MCF 10A (cell line): ENCODE measurements around the gene ZNRF4. TPM values are rescaled to one million over a fixed set of nuclear protein-coding genes. Genes with fewer than 3 reads are reported as not detected.

ENCODE experiments used
- BruUV-seq: library from RNA; stranded (reverse); fragments of 400-500 nt; replicated peaks from 2 replicates; lab custom pipeline; 2021; lab: Mats Ljungman, UMichigan
- CTCF ChIA-PET: fragments of 300-600 bp; sonication (Branson Sonifier 250); formaldehyde crosslinking; extraction: SDS; loops from one replicate; lab custom pipeline; 2021; ENCODE audit warnings: antibody characterized with exemption, inconsistent platforms; lab: Yijun Ruan, JAX
- POLR2A ChIA-PET: fragments of 300-600, 350-650 bp; sonication (Branson Sonifier 250); formaldehyde crosslinking; extraction: SDS; loops from one replicate; lab custom pipeline; 2020; ENCODE audit warnings: antibody characterized with exemption, inconsistent platforms; lab: Yijun Ruan, JAX
- DNase-seq: peaks from one replicate; pipeline ENCODE4 v3.0.0-alpha.2; 2018; ENCODE audit not compliant: unreplicated experiment
- H3K27ac Mint-ChIP-seq: one replicate; pipeline ENCODE4 v1.8.0; 2022; ENCODE audit warnings: mild to moderate bottlenecking, low read depth, mixed read lengths; ENCODE audit not compliant: unreplicated experiment
- H3K27me3 Mint-ChIP-seq: one replicate; pipeline ENCODE4 v1.8.0; 2022; ENCODE audit warnings: mixed read lengths; ENCODE audit not compliant: insufficient read depth, unreplicated experiment
- H3K36me3 Mint-ChIP-seq: one replicate; pipeline ENCODE4 v1.8.0; 2022; ENCODE audit warnings: mild to moderate bottlenecking, moderate library complexity, mixed read lengths; ENCODE audit not compliant: insufficient read depth, unreplicated experiment
- H3K4me1 Mint-ChIP-seq: one replicate; pipeline ENCODE4 v1.8.0; 2022; ENCODE audit warnings: mixed read lengths; ENCODE audit not compliant: insufficient read depth, unreplicated experiment
- H3K4me3 Mint-ChIP-seq: one replicate; pipeline ENCODE4 v1.8.0; 2022; ENCODE audit warnings: mild to moderate bottlenecking, moderate library complexity, mixed read lengths; ENCODE audit not compliant: unreplicated experiment
- H3K9me3 Mint-ChIP-seq: one replicate; pipeline ENCODE4 v1.8.0; 2022; ENCODE audit warnings: mixed read lengths; ENCODE audit not compliant: unreplicated experiment
- CTCF ChIP-seq: fragments of 200-600 bp; IDR thresholded peaks from one replicate; pipeline ENCODE4 v1.8.0; 2022; ENCODE audit warnings: antibody characterized with exemption, mild to moderate bottlenecking; ENCODE audit not compliant: unreplicated experiment
- intact Hi-C: fragments of 100-400 bp; cut with micrococcal nuclease; formaldehyde crosslinking; loops from 2 replicates; pipeline ENCODE4 v1.14.1; 2022
- total RNA-seq: library from RNA; stranded (reverse); gene quantifications from 2 replicates; pipeline ENCODE4 v1.2.3, GENCODE V29; 2022

ZNRF4 gene
- total RNA-seq, 1 experiment from 2014 or later = not detected

GRCh38 chr19:5466072-5466471 lies 10.9 kb downstream of the ZNRF4 start:
- H3K27me3 Mint-ChIP-seq = peaks cover 35% of the 10 kb centered on the region
- no peak overlapping the region for H3K27ac Mint-ChIP-seq
- DNase-seq = no peak
- peaks cover 15% of the 10 kb centered on the region for H3K4me1 Mint-ChIP-seq
- H3K9me3 Mint-ChIP-seq = no peaks in the 10 kb centered on the region
- no TSS peak for BruUV-seq
- TF ChIP-seq CTCF = no peak
- CTCF ChIA-PET = interaction anchor here (0.5 to 0.7 kb wide), 2 partner anchors 13 to 229 kb away, joined by 3 read pairs; no protein-coding TSS in a partner anchor
- no peaks in the 10 kb centered on the region for H3K36me3 Mint-ChIP-seq
- no peak overlapping the region for H3K4me3 Mint-ChIP-seq
- POLR2A ChIA-PET = interaction anchor here (0.7 to 1.1 kb wide), 2 partner anchors 9 to 21 kb away, joined by 3 read pairs; no protein-coding TSS in a partner anchor
- intact Hi-C loops = no loop called here

- H3K4me1 Mint-ChIP-seq = peaks cover 15% of the 10 kb centered on the region
- no peaks in the 10 kb centered on the region for H3K9me3 Mint-ChIP-seq
- ChIA-PET POLR2A (interaction anchor here (0.7 to 1.1 kb wide), 2 partner anchors 9 to 20 kb away, joined by 3 read pairs; no protein-coding TSS in a partner anchor), CTCF (interaction anchor here (0.6 kb wide), 1 partner anchor 57 kb away, joined by 3 read pairs; no protein-coding TSS in a partner anchor)
- H3K36me3 Mint-ChIP-seq = no peaks in the 10 kb centered on the region
- peak overlapping the region; percentile 10 for H3K27ac Mint-ChIP-seq
- H3K4me3 Mint-ChIP-seq = no peak overlapping the region
- BruUV-seq = no TSS peak
- peaks cover 35% of the 10 kb centered on the region for H3K27me3 Mint-ChIP-seq
- peak; percentile 70 for DNase-seq
- no peak for TF ChIP-seq CTCF
- intact Hi-C loops = no loop called here
These were observed 11.6 kb downstream of the ZNRF4 start for GRCh38 chr19:5466814-5467291.

GRCh38 chr19:5470264-5470671 lies 15.1 kb downstream of the ZNRF4 start:
- ChIA-PET POLR2A (interaction anchor here (1.1 kb wide), 1 partner anchor 48 kb away, joined by 3 read pairs; no protein-coding TSS in a partner anchor), CTCF (interaction anchor here (0.6 to 0.7 kb wide), 2 partner anchors 64 to 923 kb away, joined by 3 to 4 read pairs; no protein-coding TSS in a partner anchor)
- H3K36me3 Mint-ChIP-seq = no peaks in the 10 kb centered on the region
- H3K4me3 Mint-ChIP-seq = no peak overlapping the region
- no peaks in the 10 kb centered on the region for H3K9me3 Mint-ChIP-seq
- DNase-seq = peak; percentile 63
- H3K4me1 Mint-ChIP-seq = peaks cover 15% of the 10 kb centered on the region
- TF ChIP-seq CTCF = no peak
- H3K27me3 Mint-ChIP-seq = peaks cover 5% of the 10 kb centered on the region
- peak overlapping the region; percentile 72 for H3K27ac Mint-ChIP-seq
- no TSS peak for BruUV-seq
- intact Hi-C loops = no loop called here

- Mint-ChIP-seq H3K36me3 (no peaks in the 10 kb centered on the region), H3K27me3 (peaks cover 17% of the 10 kb centered on the region), H3K27ac (no peak overlapping the region), H3K4me1 (peaks cover 6% of the 10 kb centered on the region), H3K9me3 (no peaks in the 10 kb centered on the region), H3K4me3 (no peak overlapping the region)
- CTCF ChIA-PET = interaction anchor here (0.6 to 1.0 kb wide), 4 partner anchors 85 to 496 kb away, joined by 3 to 5 read pairs (median 3); no protein-coding TSS in a partner anchor
- TF ChIP-seq CTCF = no peak
- POLR2A ChIA-PET = no interaction called here
- no peak for DNase-seq
- intact Hi-C loops = no loop called here
- no TSS peak for BruUV-seq
These were observed 17.1 kb downstream of the ZNRF4 start for GRCh38 chr19:5472286-5472685.
